GM10847 (cell line): ENCODE data around the gene NFASC.

Source experiments
- POLR2A ChIP-seq: IDR thresholded peaks from 2 replicates; pipeline ENCODE4 v1.6.1; 2011; ENCODE audit not compliant: insufficient read length; ENCODE audit errors: extremely low read depth

The NFASC gene

DNA sequence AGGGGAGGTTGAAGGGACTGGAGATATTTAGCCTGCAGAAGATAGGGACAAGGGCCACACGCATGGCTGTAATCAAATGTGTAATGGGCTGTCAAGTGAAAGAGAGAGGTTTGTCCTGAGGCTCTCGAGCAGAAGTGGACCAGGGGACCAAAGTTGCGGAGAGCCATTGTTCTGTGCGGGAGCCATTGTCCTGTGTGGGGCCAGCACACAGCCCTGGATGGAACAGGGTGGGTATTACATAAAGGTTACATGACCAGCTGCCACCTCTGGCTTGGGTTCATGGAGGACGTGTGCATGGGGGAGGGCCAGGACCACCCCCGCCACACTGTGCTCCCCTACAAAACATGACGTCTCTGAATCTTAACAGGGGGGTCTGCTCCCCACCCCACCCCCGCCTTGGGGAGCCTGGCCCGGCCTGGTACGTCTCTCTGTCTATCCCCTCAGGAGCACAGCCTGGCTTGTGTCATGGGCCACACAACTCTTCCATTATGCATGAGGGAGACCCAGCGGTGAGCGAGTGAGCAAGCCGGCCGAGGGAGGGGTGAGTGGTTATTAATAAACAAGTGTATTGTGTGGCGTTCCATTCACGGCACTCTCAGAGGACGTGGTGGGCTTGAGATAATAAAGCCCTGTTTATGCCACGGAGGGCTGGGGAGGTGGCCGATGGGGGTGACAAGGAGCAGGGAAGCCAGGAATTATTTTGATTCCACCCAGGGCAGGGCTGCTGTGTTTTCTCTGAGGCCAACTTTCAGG lies at the start of gene NFASC:
NFASC (plus strand) TSS at position 703 of the 753 bp plus-strand sequence. CDS start 73,454 bp downstream, outside the sequence.
- TF ChIP-seq POLR2A, result no peak

DNA sequence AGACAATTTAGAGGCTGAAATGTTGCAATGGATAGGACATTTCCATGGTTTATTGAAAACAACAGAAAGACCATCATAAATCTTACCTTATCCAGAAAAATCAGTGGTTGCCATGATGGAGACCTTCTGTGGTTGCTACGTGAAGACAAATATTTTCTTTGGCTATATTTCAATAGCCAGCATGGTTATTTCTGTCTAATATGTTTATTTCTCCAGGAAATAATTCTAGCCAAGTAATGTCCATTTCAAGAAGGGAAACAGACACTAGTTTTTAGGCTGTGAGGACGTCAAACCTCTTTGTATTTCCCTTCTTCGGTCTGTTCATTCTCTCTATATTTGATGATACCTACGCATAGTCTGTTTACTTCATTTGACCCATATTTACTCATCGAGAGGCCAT lies 49.2 kb upstream of the NFASC start:
- no peak for TF ChIP-seq POLR2A

- TF ChIP-seq POLR2A, result no peak
These were observed 48.7 kb upstream of the NFASC start for GRCh38 chr1:204821924-204822323.

DNA sequence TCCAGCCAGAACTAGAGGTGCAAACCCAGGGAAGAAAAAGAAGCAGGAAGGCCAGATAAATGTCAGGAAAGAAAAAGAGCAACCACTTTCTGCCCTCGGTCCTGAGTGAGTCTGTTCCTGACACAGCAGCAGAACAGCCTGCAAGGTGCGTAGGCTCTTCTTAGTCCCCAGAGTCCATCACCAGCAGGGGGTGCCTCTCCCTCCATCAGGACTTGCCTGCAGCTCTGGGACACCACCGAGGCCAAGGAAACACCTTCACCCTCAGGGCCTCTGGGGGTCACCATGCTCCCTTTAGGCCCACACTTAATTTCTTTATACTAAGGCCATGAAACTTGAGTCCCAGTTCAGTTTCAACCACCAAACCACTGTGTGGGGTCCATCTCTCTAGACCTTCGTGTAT lies 43.7 kb upstream of the NFASC start:
- no peak for TF ChIP-seq POLR2A

- no peak for TF ChIP-seq POLR2A
These were observed 42.3 kb upstream of the NFASC start for GRCh38 chr1:204828352-204828850.

DNA sequence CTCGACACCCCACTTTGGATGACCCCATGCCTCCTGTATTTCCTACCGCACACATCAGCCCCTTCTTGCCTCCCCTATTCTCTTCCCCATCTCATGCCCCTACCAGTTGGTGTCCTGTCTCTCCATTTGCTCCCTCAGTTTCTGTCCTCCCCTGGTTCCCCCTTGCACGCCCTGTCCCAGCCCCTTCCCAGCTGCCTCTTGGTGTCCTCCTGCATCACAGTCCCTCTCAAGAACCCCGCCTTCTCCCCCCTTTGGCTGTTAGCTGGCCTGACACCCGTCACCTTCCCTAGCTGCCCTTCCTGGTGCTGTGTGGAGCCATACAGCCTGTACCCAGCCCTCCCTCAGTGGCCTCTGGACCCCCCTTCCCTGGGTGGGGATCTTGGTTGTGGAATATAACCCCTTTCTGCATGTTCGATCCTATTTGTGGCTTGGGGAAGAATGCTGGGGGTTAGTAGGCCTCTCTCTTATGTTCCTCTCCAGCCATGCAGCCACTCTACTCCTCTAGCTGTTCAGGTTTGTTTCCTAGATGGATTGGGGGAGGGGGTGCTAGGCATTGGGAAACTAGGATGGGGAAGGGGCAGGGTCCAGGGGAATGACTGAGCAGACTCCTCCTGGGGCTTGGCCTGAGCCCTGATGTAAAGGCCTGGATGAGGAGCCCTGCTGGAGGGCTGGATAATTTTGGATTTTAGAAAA lies 41.4 kb upstream of the NFASC start:
- TF ChIP-seq POLR2A, result no peak

DNA sequence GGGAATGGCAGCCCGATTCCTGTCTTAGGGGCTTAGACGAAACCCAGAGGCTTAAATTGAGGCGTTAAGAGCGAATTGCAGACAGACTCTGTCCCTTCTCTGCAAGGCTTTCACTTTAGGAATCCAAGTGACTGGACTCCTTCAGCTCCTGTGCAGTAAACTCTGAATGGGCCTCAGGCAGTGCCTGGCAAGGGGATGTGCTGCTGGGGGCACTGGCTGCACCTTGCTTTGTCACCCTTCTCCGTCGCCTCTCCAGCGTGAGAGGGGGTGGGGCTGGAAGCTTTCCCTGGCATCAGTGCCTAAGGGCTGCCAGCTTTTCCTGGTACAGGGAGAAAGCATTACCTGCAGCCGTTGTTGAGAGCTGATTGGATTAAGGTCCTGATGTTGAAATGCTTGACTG lies 39.9 kb upstream of the NFASC start:
- no peak for TF ChIP-seq POLR2A

DNA sequence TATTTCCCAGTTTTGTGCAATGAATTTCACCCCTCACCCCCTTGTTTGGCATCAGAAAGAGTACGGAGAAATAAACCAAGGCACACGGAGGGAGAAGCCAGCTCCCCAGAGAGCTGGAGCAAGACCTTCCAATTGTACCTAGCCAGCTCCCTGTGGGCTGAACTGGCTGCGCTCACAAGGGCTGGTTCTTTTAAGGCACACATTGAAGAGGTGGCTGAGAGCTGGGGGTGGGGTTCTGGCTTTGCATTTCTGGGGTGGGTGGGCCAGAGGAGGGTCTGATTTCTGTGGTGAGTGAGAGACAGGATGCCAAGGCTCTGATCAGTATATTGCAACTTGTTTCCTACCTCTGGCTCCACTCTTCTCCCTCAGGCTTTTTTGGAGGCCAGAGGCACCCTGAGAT lies 39.5 kb upstream of the NFASC start:
- TF ChIP-seq POLR2A, result no peak

DNA sequence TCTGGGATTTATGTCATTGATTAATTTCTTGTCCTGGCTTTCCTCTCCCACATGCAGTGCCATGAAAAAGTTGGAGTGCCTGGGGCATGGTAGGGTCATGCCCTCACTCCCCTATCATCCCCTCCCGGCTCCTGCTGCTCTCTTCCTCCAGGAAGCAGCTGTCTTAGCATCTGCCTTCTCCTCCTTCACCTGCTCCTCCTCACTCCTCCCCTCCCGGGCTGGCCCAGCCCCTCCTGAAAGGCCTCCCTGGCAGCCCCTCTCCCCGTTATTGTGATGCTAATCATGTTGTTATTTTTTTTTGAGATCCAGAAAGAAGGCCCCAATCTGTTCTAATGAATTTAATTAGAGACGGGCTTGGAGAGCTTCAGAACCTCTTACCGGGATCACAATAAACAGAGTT lies 36.3 kb upstream of the NFASC start:
- no peak for TF ChIP-seq POLR2A

- TF ChIP-seq POLR2A, result no peak
These were observed 35.9 kb upstream of the NFASC start for GRCh38 chr1:204834752-204835151.

- TF ChIP-seq POLR2A, result no peak
These were observed 34.9 kb upstream of the NFASC start for GRCh38 chr1:204835737-204836136.

- TF ChIP-seq POLR2A, result no peak
These were observed 33.8 kb upstream of the NFASC start for GRCh38 chr1:204836856-204837255.

DNA sequence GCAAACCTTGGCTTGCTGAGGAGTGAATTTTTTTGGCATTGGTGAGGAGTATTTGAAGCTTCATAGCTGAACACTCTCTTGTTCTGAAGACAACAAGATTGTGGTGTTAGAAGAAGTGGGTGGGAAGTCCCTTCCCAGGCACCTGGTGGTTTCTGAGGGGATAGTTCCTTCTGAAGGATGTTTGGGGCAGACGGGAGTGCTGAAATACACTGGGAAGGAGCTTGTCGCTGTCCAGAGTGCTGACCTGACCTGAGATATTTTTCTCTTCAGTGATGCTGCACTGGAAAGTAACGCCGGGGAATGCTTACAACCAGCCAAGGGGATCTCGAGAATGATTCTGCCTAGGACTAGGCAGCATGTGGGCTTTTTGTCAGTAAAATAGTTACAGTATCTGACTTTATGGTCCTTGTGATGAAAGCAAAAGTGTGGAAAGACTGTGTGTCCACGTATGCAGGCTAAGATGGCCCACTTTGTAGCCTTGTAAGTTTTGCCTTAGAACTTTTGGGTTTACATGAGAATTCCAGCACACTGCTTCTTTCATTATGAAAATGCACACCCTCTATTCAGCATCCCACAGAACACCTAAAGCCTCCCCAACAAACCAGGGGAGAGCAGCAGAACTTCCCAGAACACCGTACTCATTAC lies 33.1 kb upstream of the NFASC start:
- no peak for TF ChIP-seq POLR2A

DNA sequence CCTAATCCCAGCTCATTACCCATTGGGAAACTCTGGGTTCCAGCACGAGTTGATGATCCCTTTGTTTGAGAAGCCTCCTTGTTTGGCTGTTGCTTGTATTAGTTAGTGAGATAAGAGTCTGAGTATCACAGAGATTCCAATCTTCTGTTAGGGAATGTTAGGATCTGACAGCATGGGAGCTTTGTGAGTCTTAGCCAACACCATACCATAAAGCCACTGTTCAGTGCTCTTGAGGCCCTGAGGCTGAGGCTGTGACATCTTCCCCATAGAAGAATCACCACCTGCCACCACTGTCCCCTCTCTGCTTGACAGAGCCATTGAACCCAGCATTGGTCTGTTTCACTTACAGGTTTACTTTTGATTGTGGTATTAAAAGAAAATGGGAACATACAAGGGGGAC lies 29.3 kb upstream of the NFASC start:
- TF ChIP-seq POLR2A, result no peak

- no peak for TF ChIP-seq POLR2A
These were observed 28.9 kb upstream of the NFASC start for GRCh38 chr1:204841798-204842197.

- no peak for TF ChIP-seq POLR2A
These were observed 28.3 kb upstream of the NFASC start for GRCh38 chr1:204842369-204842768.
